Measurements from ENCODE around the gene TOR1AIP1.

TOR1AIP1 gene

GRCh38 chr1:179877586-179878265, 4.4 kb upstream of the TOR1AIP1 start, which contains the start of gene TOR1AIP2:
TSS of gene TOR1AIP2 (minus strand) at chr1:179877803. CDS start at chr1:179852665, 25,138 bp downstream.
- intact Hi-C loops (cut with DNase I) = no loop called here
- DNase-seq = peak; percentile 90 to 99 (median 95)

DNA sequence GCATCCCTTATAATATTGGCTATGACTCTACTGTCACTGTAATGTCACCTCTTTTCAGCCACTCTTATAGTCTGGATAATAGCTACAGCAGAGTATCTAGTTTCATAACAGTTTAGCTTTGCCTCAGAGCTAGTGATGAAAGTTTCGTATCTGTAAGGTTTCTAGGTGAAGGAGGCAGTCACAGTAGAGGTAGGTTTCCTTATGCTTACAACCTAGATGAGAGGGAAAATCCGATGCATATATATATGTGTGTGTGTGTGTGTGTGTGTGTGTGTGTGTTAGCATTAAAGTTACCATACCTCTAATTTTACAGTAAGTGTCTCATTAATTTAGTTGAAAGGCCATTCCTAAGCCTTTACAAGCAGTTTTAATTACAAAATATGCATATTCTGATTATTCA, 2.3 kb upstream of the TOR1AIP1 start:
- intact Hi-C loops (cut with DNase I) = no loop called here

GRCh38 chr1:179881642-179882252, 338 bp upstream of the TOR1AIP1 start:
- intact Hi-C loops (cut with DNase I) = loop anchor here (1.0 to 2.0 kb wide), 2 partner anchors 73 to 273 kb away; partner anchors contain the start of genes CEP350 and QSOX1
- peak in 5 of 10 donors; percentile 76 to 99 (median 84) for DNase-seq

More for the DNA sequence above, 2.3 kb upstream of the TOR1AIP1 start:
- DNase-seq = no peak

DNA sequence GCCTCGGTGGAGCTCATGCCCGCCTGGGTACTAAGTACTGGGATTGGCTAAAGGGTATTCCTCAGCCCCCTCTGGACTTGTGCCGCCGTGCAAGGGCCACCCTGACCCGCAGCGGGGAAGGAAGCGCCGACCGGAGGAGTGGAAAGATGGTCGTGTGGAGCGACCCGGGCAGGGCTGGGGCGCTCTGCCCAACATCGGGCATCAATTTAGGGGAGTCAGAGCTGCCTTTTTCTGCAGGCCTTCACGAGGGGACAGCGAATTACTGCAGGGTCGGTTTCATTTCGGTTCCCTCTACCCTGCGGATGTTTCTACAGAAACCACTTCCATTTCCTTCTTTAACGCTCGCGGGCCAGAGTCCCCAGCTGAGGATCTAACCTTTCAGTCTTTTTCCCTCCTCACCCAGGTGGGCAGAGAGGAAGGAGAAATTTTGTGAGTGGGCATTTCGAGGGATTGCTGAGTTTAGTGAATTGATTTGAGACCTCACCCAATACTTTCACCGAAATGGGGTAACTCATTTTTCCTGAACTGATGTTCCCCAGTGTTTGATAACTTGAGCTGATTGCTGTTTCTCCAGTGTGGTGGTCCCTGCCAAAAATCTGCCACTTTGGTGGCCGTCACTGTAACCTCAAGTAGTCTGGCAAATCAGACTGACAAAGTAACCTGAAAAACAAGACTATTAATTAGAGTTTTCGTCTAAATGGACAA, 1.1 kb downstream of the TOR1AIP1 start:
- intact Hi-C loops (cut with DNase I) = loop anchor here (2.0 kb wide), 1 partner anchor 272 kb away; the partner anchor contains the start of gene QSOX1
- no peak for DNase-seq

GRCh38 chr1:179883745-179884138, 1.7 kb downstream of the TOR1AIP1 start:
- intact Hi-C loops (cut with DNase I) = loop anchor here (2.0 kb wide), 1 partner anchor 271 kb away; the partner anchor contains the start of gene QSOX1
- no peak for DNase-seq

- intact Hi-C loops (cut with DNase I) = no loop called here
- DNase-seq = no peak
These were observed 6.0 kb downstream of the TOR1AIP1 start for GRCh38 chr1:179888071-179888470.

DNA sequence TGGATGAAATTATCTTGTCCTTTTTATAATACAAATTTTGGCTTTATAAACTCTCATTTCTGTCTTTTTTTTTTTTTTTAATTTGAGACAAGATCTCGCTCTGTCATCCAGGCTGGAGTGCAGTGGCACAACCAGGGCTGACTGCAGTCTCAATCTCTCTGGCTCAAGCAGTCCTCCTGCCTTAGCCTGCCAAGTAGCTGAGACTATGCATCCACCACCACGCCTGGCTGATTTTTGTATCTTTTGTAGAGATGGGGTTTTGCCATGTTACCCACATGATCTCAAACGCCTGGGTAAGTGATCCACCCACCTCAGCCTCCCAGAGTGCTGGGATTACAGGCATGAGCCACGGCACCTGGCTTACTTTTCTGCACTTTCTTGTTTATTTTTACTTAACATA, 7.5 kb downstream of the TOR1AIP1 start:
- DNase-seq = no peak
- intact Hi-C loops (cut with DNase I) = no loop called here

GRCh38 chr1:179910934-179911333, 28.8 kb downstream of the TOR1AIP1 start:
- DNase-seq = no peak
- intact Hi-C loops (cut with DNase I) = no loop called here

- DNase-seq = no peak
- intact Hi-C loops (cut with DNase I) = no loop called here
These were observed 29.7 kb downstream of the TOR1AIP1 start for GRCh38 chr1:179911812-179912211.

DNA sequence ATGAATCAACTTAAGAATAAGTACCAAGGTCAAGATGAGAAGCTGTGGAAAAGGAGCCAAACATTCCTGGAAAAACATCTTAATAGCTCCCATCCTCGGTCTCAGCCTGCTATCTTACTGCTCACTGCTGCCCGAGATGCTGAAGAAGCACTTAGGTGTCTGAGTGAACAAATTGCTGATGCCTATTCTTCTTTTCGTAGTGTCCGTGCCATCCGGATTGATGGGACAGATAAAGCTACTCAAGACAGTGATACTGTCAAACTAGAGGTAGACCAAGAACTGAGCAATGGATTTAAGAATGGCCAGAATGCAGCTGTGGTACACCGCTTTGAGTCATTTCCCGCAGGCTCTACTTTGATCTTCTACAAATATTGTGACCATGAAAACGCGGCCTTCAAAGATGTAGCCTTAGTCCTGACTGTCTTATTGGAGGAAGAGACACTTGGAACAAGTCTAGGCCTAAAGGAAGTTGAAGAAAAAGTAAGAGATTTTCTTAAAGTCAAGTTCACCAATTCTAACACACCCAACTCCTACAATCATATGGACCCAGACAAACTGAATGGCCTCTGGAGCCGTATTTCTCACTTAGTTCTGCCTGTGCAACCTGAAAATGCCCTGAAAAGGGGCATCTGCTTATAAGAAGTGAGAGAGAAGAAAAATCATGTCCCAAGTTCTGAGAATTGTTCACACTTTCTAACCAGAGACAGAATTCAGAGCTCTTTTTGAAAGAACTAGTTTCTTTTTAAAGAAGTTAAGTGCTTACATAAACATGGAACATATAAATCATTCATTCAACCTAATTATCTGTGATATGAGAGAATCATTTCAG, 35.7 kb downstream of the TOR1AIP1 start:
- intact Hi-C loops (cut with DNase I) = no loop called here
- DNase-seq = no peak

DNA sequence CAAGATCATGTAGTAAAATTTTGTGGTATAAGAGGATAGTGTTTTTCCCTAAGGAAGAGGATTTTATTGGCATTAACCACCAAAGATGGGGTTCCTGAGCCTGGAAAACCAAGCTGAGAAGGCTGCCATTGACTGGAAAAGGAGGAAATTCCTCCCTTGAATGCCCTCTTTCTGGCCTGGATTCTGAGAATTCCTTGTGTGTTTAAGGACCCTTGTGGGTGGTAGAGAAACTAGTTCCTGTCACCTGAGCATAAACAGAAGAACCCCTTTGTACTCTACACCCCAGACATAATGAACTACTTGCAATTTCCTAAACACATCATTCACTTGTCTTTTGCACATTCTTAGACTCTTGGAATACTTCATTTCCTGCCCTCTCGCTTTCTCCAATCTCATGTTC, 39.4 kb downstream of the TOR1AIP1 start:
- no peak for DNase-seq
- intact Hi-C loops (cut with DNase I) = no loop called here

- DNase-seq = no peak
- intact Hi-C loops (cut with DNase I) = no loop called here
These were observed 40.1 kb downstream of the TOR1AIP1 start for GRCh38 chr1:179921981-179922872.

- intact Hi-C loops (cut with DNase I) = no loop called here
- no peak for DNase-seq
These were observed 40.9 kb downstream of the TOR1AIP1 start for GRCh38 chr1:179923029-179923428.

GRCh38 chr1:179924268-179924667, 42.2 kb downstream of the TOR1AIP1 start:
- DNase-seq = no peak
- intact Hi-C loops (cut with DNase I) = no loop called here

GRCh38 chr1:179925302-179925701, 43.2 kb downstream of the TOR1AIP1 start:
- intact Hi-C loops (cut with DNase I) = no loop called here
- DNase-seq = no peak

DNA sequence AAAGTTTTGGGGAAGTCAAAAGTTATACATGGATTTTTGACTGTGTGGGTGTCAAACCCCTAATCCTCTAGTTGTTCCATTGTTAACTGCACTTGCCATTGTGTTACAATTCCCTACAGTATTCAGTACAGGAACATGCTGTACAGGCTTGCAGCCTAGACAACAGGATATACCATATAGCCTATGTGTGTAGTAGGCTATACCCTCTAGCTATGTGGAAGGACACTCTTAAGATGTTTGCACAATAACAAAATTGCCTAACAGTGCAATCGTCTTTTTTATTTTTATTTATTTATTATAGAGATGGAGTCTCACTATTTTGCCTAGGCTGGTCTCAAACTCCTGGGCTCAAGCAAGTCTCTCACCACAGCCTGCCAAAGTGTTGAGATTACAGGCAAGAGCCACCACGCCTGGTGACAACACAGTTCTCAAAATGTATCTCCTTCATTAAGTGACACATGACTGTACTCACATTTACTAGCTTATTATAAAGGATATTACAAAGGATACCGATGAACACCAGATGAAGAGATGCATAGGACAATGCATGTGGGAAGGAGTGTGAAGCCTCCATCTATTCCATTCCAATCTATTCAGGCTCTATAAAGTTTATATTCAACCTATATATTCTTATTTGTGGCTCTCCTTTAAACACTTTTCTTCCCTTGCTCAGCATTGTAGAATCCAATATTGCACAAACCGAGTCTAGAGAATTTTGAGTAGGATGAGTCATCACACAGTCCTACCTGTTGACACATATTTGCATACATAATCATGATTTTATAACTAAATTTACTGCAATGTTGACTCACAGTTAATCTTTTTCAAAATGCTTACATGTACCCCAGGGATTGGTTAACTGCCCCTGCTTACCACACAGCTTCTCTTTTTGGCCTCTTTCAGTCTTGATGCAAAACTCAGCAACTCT, 44.1 kb downstream of the TOR1AIP1 start:
- intact Hi-C loops (cut with DNase I) = no loop called here
- DNase-seq = no peak

DNA sequence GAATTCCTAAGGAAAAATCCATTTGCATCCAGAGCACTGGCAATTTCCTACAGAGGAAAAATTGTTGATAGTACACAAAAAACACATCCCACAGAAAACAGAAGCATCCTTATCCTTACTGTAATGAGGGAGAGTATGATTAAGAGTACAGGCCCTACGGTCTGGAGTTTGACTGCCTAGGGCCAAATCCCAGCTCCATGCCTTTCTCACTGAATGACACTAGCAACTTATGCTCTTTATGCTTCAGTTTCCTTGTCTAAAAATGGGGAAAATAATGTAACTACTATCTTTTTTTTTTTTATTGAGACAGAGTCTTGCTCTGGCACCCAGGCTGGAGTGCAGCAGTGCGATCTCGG, 44.7 kb downstream of the TOR1AIP1 start:
- intact Hi-C loops (cut with DNase I) = no loop called here
- DNase-seq = no peak

- intact Hi-C loops (cut with DNase I) = no loop called here
- no peak for DNase-seq
These were observed 48.1 kb downstream of the TOR1AIP1 start for GRCh38 chr1:179929955-179930798.
